GM12875 (cell line): ENCODE data around the gene ID3.

Source experiments
- H3K4me3 ChIP-seq: one replicate; pipeline ENCODE4 v1.5.1; 2011; ENCODE audit warnings: low read depth, low read length, control low read depth
- CTCF ChIP-seq: IDR thresholded peaks from 2 replicates; pipeline ENCODE4 v1.5.1; 2011; ENCODE audit warnings: low read depth, mild to moderate bottlenecking, control low read depth, inconsistent platforms, low read length, moderate library complexity, borderline replicate concordance; ENCODE audit not compliant: insufficient read depth

Gene ID3

DNA sequence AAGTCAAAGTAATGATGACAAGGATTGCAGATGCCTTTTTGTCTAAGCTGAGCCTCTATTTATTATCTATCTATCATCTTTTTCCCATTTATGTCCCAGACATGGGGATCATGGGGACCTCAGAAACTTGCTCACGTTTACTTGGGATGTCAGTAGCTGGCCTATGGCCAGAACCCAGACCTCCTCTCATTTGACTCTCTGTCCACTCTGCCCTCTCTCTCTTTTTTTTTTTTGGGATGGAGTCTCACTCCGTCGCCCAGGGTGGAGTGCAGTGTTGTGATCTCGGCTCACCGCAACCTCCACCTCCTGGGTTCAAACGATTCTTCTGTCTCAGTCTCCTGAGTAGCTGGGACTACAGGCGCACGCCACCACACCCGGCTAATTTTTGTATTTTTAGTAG is 3.7 kb upstream of the ID3 start:
- H3K4me3 ChIP-seq, result no peak overlapping the region
- no peak for TF ChIP-seq CTCF

- no peak overlapping the region for H3K4me3 ChIP-seq
- no peak for TF ChIP-seq CTCF
Observed at GRCh38 chr1:23562137-23562876, 3.0 kb upstream of the ID3 start.

DNA sequence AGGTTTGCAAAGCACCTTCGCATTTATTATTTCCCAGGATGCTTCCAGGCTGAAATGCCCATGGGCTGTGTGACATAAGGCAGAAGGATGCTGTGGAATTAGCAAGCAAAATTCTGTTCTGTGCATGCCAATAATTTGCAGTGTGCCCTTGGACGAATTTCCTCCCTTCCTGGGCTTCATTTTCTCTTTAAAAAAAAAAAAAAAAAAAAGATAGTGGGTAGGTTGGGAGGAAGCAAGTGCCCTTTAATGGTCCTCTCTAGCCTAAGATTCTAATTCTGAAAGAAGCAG is 2.5 kb upstream of the ID3 start:
- TF ChIP-seq CTCF, result no peak
- H3K4me3 ChIP-seq, result no peak overlapping the region

DNA sequence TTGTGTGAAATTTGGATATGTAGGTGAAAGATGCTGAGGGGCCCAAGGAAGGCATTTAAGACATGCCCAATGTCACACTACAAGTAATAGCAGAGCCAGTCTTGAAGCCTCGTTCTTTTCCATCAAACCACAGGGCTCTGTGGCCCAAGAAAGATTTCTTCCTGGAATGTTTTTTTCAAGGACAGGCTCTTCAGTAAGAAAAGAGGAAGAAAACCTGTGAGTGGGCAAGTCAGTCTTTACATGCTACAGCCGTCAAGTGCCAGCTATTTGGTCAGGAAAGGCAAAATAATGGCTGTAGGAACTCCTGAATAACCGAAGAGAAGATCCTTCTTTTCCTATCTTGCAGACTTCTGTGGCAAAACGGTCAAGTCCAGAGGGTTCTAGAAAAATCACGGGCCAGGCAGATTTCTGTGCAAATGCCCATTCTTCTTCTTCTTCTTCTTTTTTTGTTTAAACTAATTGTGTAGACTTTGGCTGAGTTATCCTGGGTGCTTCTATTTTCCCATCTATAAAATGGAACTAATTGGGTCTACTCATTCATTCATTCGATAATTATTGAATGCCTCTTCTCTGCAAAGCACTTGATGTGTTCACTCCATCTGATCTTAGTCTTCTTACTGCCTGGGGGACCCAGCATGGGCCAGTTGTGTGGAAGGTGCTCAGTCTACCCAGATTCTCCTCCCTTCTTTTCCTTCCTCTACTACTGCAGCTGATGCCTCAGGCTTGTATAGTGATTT is 1.9 kb upstream of the ID3 start:
- no peak for TF ChIP-seq CTCF
- no peak overlapping the region for H3K4me3 ChIP-seq

DNA sequence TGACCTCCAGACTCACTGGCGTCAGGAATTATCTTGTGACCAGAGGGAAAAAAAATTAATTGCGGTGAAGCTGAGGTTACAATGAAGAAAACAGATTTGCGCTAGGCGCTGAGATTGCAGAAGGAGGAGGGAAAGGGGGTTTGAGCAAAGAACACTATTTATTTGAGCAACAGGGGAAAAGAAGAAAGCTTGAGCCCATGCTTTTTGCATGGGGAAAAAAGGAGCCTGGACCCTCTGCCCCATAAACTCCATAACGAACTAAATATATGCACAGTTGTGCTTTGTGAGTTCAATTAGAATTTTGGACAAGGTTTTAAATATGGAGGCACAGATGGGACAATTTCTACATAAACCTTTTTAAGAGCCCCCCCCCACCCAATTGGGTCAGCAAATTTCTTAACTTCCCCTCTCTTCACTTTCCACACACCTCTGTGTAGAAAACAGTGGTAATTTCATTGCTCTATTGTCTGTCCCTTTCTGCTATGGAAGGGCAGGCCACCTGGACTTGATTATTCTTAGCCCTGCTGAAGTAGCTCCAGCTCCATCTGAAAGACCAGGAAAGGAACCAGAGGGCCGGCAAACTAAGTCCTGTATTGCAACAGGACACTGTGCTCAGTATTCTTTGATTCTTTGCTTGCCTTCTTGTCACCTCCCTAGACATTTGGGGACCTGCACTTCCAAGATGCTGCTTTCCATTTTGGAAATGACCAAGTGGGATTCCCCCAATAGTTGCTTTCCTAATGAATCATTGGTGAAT is 862 bp upstream of the ID3 start:
- peak overlapping the region; percentile 82 for H3K4me3 ChIP-seq
- TF ChIP-seq CTCF, result no peak

DNA sequence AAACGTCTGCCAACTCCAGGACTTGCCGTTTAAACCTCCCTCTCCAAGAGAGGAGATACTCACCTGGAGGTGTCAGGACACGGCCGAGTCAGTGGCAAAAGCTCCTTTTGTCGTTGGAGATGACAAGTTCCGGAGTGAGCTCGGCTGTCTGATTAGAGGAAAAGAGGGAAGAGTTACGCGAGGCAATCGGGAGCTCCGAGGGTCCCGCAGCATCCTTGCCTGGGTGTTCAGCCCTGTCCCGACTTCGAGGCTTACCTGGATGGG is 497 bp downstream of the ID3 start:
- H3K4me3 ChIP-seq, result peak overlapping the region; percentile 82
- no peak for TF ChIP-seq CTCF
